Measurements from ENCODE around the gene MAP3K10.

GRCh38 chr19:40237791-40238190, 46.6 kb downstream of the MAP3K10 start:
- TF ChIP-seq POLR2A (IDR thresholded peaks at IDR 0.05; ENCODE audit: low read depth, low read length) (no peak), RCOR1 (IDR thresholded peaks at IDR 0.05; ENCODE audit: insufficient replicate concordance, low read length) (no peak), CTCF (conservative IDR thresholded peaks at IDR 0.05; ENCODE audit: low read depth, low read length) (no peak), RAD21 (IDR thresholded peaks at IDR 0.05; ENCODE audit: low read length) (no peak), CEBPB (IDR thresholded peaks at IDR 0.05; ENCODE audit: low read depth, low read length) (no peak), RFX5 (IDR thresholded peaks at IDR 0.05; ENCODE audit: low read depth, low read length) (no peak), USF2 (IDR thresholded peaks at IDR 0.05; ENCODE audit: low read depth, low read length) (no peak), SMC3 (IDR thresholded peaks at IDR 0.05; ENCODE audit: low read depth, low read length) (no peak)
